Measurements from ENCODE around the gene UBE2F. TPM values are rescaled to one million over a fixed set of nuclear protein-coding genes. Genes with fewer than 3 reads are reported as not detected.
"Not testable (repeated sequence)": the region's sequence is repeated elsewhere in the genome, so short reads cannot be mapped to it uniquely, and the experiment has no call there.

UBE2F gene
- total and polyA plus RNA-seq, 9 of the 15 experiments (the other 6 are each of a cell fraction or from before 2014, with no cell fraction given): 18.1 to 88.1 (median 53.0) TPM

- TF ChIP-seq POLR2H (tag; IDR thresholded peaks at IDR 0.05; ENCODE audit: low read depth): peak; percentile 97
- peak; percentile 66 for TF ChIP-seq KLF16 (IDR thresholded peaks at IDR 0.05)
- TF ChIP-seq AFF1 (IDR thresholded peaks at IDR 0.05; ENCODE audit: low read depth in 1 of 2, partially characterized antibody in 2 of 2): peak in 1 of 2 experiments; percentile 31
- TF ChIP-seq CBFA2T3 (IDR thresholded peaks at IDR 0.05): peak; percentile 81
- not testable (repeated sequence) for TF ChIP-seq ID3 (CRISPR knock-in tag; IDR thresholded peaks at IDR 0.05)
- peak; percentile 44; the same call in 1 of the 2 replicates for TF ChIP-seq ID3 (tag; IDR thresholded peaks at IDR 0.05)
These were observed 3.3 kb upstream of the UBE2F start (continued) for GRCh38 chr2:237963490-237963991.

Measured in K562 (cell line).